Upper lobe of right lung (tissue), 1 donor: ENCODE measurements around the gene SNRPF. TPM values are rescaled to one million over a fixed set of nuclear protein-coding genes. Genes with fewer than 3 reads are reported as not detected.

Experiments
- ATAC-seq: fragments of 200-7000 bp; cut with Tn5 transposase; one replicate; pipeline ENCODE4 v1.9.1; 2020; ENCODE audit warnings: mild to moderate bottlenecking, moderate library complexity
- DNase-seq: peaks from one replicate; pipeline ENCODE4 v3.0.0-alpha.2; 2020
- H3K27ac ChIP-seq: fragments of 200-600 bp; one replicate; pipeline ENCODE4 v1.8.0; 2022
- H3K27me3 ChIP-seq: fragments of 200-600 bp; one replicate; pipeline ENCODE4 v1.8.0; 2022; ENCODE audit warnings: mild to moderate bottlenecking
- H3K36me3 ChIP-seq: fragments of 200-600 bp; one replicate; pipeline ENCODE4 v1.8.0; 2022
- H3K4me1 ChIP-seq: fragments of 200-600 bp; one replicate; pipeline ENCODE4 v1.8.0; 2022
- H3K4me3 ChIP-seq: fragments of 200-600 bp; one replicate; pipeline ENCODE4 v1.8.0; 2022; ENCODE audit warnings: mild to moderate bottlenecking
- H3K9me3 ChIP-seq: fragments of 200-600 bp; one replicate; pipeline ENCODE4 v1.8.0; 2022
- CTCF ChIP-seq: fragments of 200-600 bp; IDR thresholded peaks from one replicate; pipeline ENCODE4 v1.8.0; 2022; ENCODE audit warnings: antibody characterized with exemption
- intact Hi-C: fragments of 100-400 bp; cut with DNase I; formaldehyde crosslinking; loops from one replicate; pipeline ENCODE4 v1.11.0; 2022
- total RNA-seq: library from RNA; stranded (reverse); fragmentation: NEBNext Ultra II Directional; extraction: Animal tissue kit (Norgen Biotek cat#: 25700); gene quantifications from one replicate; pipeline ENCODE4 v1.2.1, GENCODE V29; 2021
- donor health status: DM: no; HTN: yes; CAD: no; lungs with severe emphysema.

SNRPF gene
- total RNA-seq, 1 donor from 2014 or later = 15.2 TPM

- ATAC-seq = peak; percentile 43
- H3K4me1 ChIP-seq = no peaks in the 10 kb centered on the region
- H3K4me3 ChIP-seq = no peak overlapping the region
- intact Hi-C loops = no loop called here
- H3K27me3 ChIP-seq = no peaks in the 10 kb centered on the region
- DNase-seq = no peak
- no peak overlapping the region for H3K27ac ChIP-seq
- TF ChIP-seq CTCF = peak; percentile 60
- no peaks in the 10 kb centered on the region for H3K36me3 ChIP-seq
- no peaks in the 10 kb centered on the region for H3K9me3 ChIP-seq
Measured at GRCh38 chr12:95820096-95820703, 38.6 kb upstream of the SNRPF start.

GRCh38 chr12:95829395-95829794 is 29.4 kb upstream of the SNRPF start:
- H3K4me1 ChIP-seq = no peaks in the 10 kb centered on the region
- ATAC-seq (peak; percentile 40), DNase-seq (no peak)
- peak overlapping the region; percentile 61 for H3K27ac ChIP-seq
- no peaks in the 10 kb centered on the region for H3K9me3 ChIP-seq
- no peaks in the 10 kb centered on the region for H3K27me3 ChIP-seq
- no peak overlapping the region for H3K4me3 ChIP-seq
- intact Hi-C loops = no loop called here
- TF ChIP-seq CTCF = no peak
- no peaks in the 10 kb centered on the region for H3K36me3 ChIP-seq

GRCh38 chr12:95830335-95831089 is 28.2 kb upstream of the SNRPF start:
- Histone ChIP-seq H3K27ac (no peak overlapping the region), H3K36me3 (no peaks in the 10 kb centered on the region), H3K4me1 (no peaks in the 10 kb centered on the region), H3K9me3 (no peaks in the 10 kb centered on the region), H3K4me3 (no peak overlapping the region), H3K27me3 (no peaks in the 10 kb centered on the region)
- no peak for TF ChIP-seq CTCF
- ATAC-seq (no peak), DNase-seq (no peak)
- intact Hi-C loops = no loop called here

GRCh38 chr12:95834572-95834971 is 24.2 kb upstream of the SNRPF start:
- DNase-seq = no peak
- H3K4me3 ChIP-seq = no peak overlapping the region
- TF ChIP-seq CTCF = no peak
- H3K27me3 ChIP-seq = no peaks in the 10 kb centered on the region
- no peaks in the 10 kb centered on the region for H3K36me3 ChIP-seq
- H3K4me1 ChIP-seq = peaks cover 4% of the 10 kb centered on the region
- intact Hi-C loops = no loop called here
- no peaks in the 10 kb centered on the region for H3K9me3 ChIP-seq
- H3K27ac ChIP-seq = peak overlapping the region; percentile 12
- peak; percentile 57 for ATAC-seq

- Histone ChIP-seq H3K4me1 (peaks cover 4% of the 10 kb centered on the region), H3K27ac (peak overlapping the region; percentile 24), H3K27me3 (no peaks in the 10 kb centered on the region), H3K36me3 (no peaks in the 10 kb centered on the region), H3K9me3 (no peaks in the 10 kb centered on the region), H3K4me3 (no peak overlapping the region)
- DNase-seq = no peak
- ATAC-seq = peak; percentile 42
- no peak for TF ChIP-seq CTCF
- intact Hi-C loops = no loop called here
Measured at GRCh38 chr12:95836185-95836609, 22.6 kb upstream of the SNRPF start.
